ENCODE measurements around the gene PATL2.
"Not testable (repeated sequence)": the region's sequence is repeated elsewhere in the genome, so short reads cannot be mapped to it uniquely, and the experiment has no call there.

Gene PATL2

GRCh38 chr15:44647637-44648036, 63.5 kb downstream of the PATL2 start:
- H3K9me3 ChIP-seq (ENCODE audit: control insufficient read depth, low read length): no peaks in the 10 kb centered on the region
- peaks cover 33% of the 10 kb centered on the region for H3K36me3 ChIP-seq (ENCODE audit: control insufficient read depth, insufficient read depth, low read length)
- H3K4me3 ChIP-seq (ENCODE audit: insufficient read depth, low read depth, low read length): no peak overlapping the region
- H3K27ac ChIP-seq (ENCODE audit: insufficient read depth, low read depth, low read length, poor library complexity, severe bottlenecking): no peak overlapping the region
- H3K4me1 ChIP-seq (ENCODE audit: control insufficient read depth, insufficient read depth, low read length): no peaks in the 10 kb centered on the region
- no peaks in the 10 kb centered on the region for H3K27me3 ChIP-seq (ENCODE audit: control insufficient read depth, insufficient read depth, low read length, poor library complexity, severe bottlenecking)

GRCh38 chr15:44647036-44647435, 64.1 kb downstream of the PATL2 start:
- Histone ChIP-seq H3K4me3 (ENCODE audit: insufficient read depth, low read depth, low read length) (no peak overlapping the region), H3K9me3 (ENCODE audit: control insufficient read depth, low read length) (no peaks in the 10 kb centered on the region), H3K27ac (ENCODE audit: insufficient read depth, low read depth, low read length, poor library complexity, severe bottlenecking) (no peak overlapping the region), H3K36me3 (ENCODE audit: control insufficient read depth, insufficient read depth, low read length) (peaks cover 32% of the 10 kb centered on the region), H3K27me3 (ENCODE audit: control insufficient read depth, insufficient read depth, low read length, poor library complexity, severe bottlenecking) (no peaks in the 10 kb centered on the region), H3K4me1 (ENCODE audit: control insufficient read depth, insufficient read depth, low read length) (no peaks in the 10 kb centered on the region)
- WGBS, 2 experiments: 91 to 97% methylated on average over 1 of the region's 1 CpG

- Histone ChIP-seq H3K4me1 (ENCODE audit: control insufficient read depth, insufficient read depth, low read length) (no peaks in the 10 kb centered on the region), H3K36me3 (ENCODE audit: control insufficient read depth, insufficient read depth, low read length) (peaks cover 27% of the 10 kb centered on the region), H3K27me3 (ENCODE audit: control insufficient read depth, insufficient read depth, low read length, poor library complexity, severe bottlenecking) (no peaks in the 10 kb centered on the region), H3K9me3 (ENCODE audit: control insufficient read depth, low read length) (no peaks in the 10 kb centered on the region), H3K4me3 (ENCODE audit: insufficient read depth, low read depth, low read length) (no peak overlapping the region), H3K27ac (ENCODE audit: insufficient read depth, low read depth, low read length, poor library complexity, severe bottlenecking) (no peak overlapping the region)
- WGBS, 2 experiments: 89 to 94% methylated on average over 2 of the region's 2 CpGs
Observed at GRCh38 chr15:44646460-44646859, 64.7 kb downstream of the PATL2 start.

- Histone ChIP-seq H3K36me3 (ENCODE audit: control insufficient read depth, insufficient read depth, low read length) (peaks cover 10% of the 10 kb centered on the region), H3K27me3 (ENCODE audit: control insufficient read depth, insufficient read depth, low read length, poor library complexity, severe bottlenecking) (no peaks in the 10 kb centered on the region), H3K4me3 (ENCODE audit: insufficient read depth, low read depth, low read length) (no peak overlapping the region), H3K27ac (ENCODE audit: insufficient read depth, low read depth, low read length, poor library complexity, severe bottlenecking) (no peak overlapping the region), H3K9me3 (ENCODE audit: control insufficient read depth, low read length) (no peaks in the 10 kb centered on the region), H3K4me1 (ENCODE audit: control insufficient read depth, insufficient read depth, low read length) (no peaks in the 10 kb centered on the region)
- WGBS, 2 experiments: 95 to 100% methylated on average over 1 to 3 of the region's 4 CpGs
Observed at GRCh38 chr15:44641651-44642050, 69.5 kb downstream of the PATL2 start.

- no peaks in the 10 kb centered on the region for H3K27me3 ChIP-seq (ENCODE audit: control insufficient read depth, insufficient read depth, low read length, poor library complexity, severe bottlenecking)
- no peaks in the 10 kb centered on the region for H3K4me1 ChIP-seq (ENCODE audit: control insufficient read depth, insufficient read depth, low read length)
- no peak overlapping the region for H3K27ac ChIP-seq (ENCODE audit: insufficient read depth, low read depth, low read length, poor library complexity, severe bottlenecking)
- peaks cover 16% of the 10 kb centered on the region for H3K36me3 ChIP-seq (ENCODE audit: control insufficient read depth, insufficient read depth, low read length)
- WGBS, 2 experiments: 81 to 90% methylated on average over 1 of the region's 1 CpG
- no peak overlapping the region for H3K4me3 ChIP-seq (ENCODE audit: insufficient read depth, low read depth, low read length)
- H3K9me3 ChIP-seq (ENCODE audit: control insufficient read depth, low read length): no peaks in the 10 kb centered on the region
Observed at GRCh38 chr15:44636976-44637375, 74.1 kb downstream of the PATL2 start.

GRCh38 chr15:44633603-44634002, 77.5 kb downstream of the PATL2 start:
- peaks cover 16% of the 10 kb centered on the region for H3K36me3 ChIP-seq (ENCODE audit: control insufficient read depth, insufficient read depth, low read length)
- H3K4me1 ChIP-seq (ENCODE audit: control insufficient read depth, insufficient read depth, low read length): no peaks in the 10 kb centered on the region

GRCh38 chr15:44625286-44625685, 85.8 kb downstream of the PATL2 start:
- H3K4me3 ChIP-seq (ENCODE audit: insufficient read depth, low read depth, low read length): not testable (repeated sequence)
- 87 to 100% methylated on average over 2 of the region's 2 CpGs for WGBS, 2 experiments

More at GRCh38 chr15:44633603-44634002, 77.5 kb downstream of the PATL2 start:
- WGBS, 2 experiments: 94 to 98% methylated on average over 5 of the region's 5 CpGs
- H3K9me3 ChIP-seq (ENCODE audit: control insufficient read depth, low read length): no peaks in the 10 kb centered on the region
- no peaks in the 10 kb centered on the region for H3K27me3 ChIP-seq (ENCODE audit: control insufficient read depth, insufficient read depth, low read length, poor library complexity, severe bottlenecking)
- H3K4me3 ChIP-seq (ENCODE audit: insufficient read depth, low read depth, low read length): no peak overlapping the region
- no peak overlapping the region for H3K27ac ChIP-seq (ENCODE audit: insufficient read depth, low read depth, low read length, poor library complexity, severe bottlenecking)

GRCh38 chr15:44623178-44623577, 87.9 kb downstream of the PATL2 start:
- H3K36me3 ChIP-seq (ENCODE audit: control insufficient read depth, insufficient read depth, low read length): peaks cover 11% of the 10 kb centered on the region

More at GRCh38 chr15:44625286-44625685, 85.8 kb downstream of the PATL2 start:
- not testable (repeated sequence) for H3K36me3 ChIP-seq (ENCODE audit: control insufficient read depth, insufficient read depth, low read length); H3K4me1 ChIP-seq (ENCODE audit: control insufficient read depth, insufficient read depth, low read length); H3K27ac ChIP-seq (ENCODE audit: insufficient read depth, low read depth, low read length, poor library complexity, severe bottlenecking); H3K9me3 ChIP-seq (ENCODE audit: control insufficient read depth, low read length); H3K27me3 ChIP-seq (ENCODE audit: control insufficient read depth, insufficient read depth, low read length, poor library complexity, severe bottlenecking)

GRCh38 chr15:44620081-44620480, 91.0 kb downstream of the PATL2 start:
- Histone ChIP-seq H3K9me3 (ENCODE audit: control insufficient read depth, low read length) (no peaks in the 10 kb centered on the region), H3K27ac (ENCODE audit: insufficient read depth, low read depth, low read length, poor library complexity, severe bottlenecking) (no peak overlapping the region), H3K36me3 (ENCODE audit: control insufficient read depth, insufficient read depth, low read length) (peaks cover 15% of the 10 kb centered on the region), H3K4me1 (ENCODE audit: control insufficient read depth, insufficient read depth, low read length) (no peaks in the 10 kb centered on the region), H3K27me3 (ENCODE audit: control insufficient read depth, insufficient read depth, low read length, poor library complexity, severe bottlenecking) (no peaks in the 10 kb centered on the region), H3K4me3 (ENCODE audit: insufficient read depth, low read depth, low read length) (no peak overlapping the region)
- WGBS, 2 experiments: no CpG with 5 or more reads among the region's 1 CpG

More at GRCh38 chr15:44623178-44623577, 87.9 kb downstream of the PATL2 start:
- no peaks in the 10 kb centered on the region for H3K4me1 ChIP-seq (ENCODE audit: control insufficient read depth, insufficient read depth, low read length)
- H3K27ac ChIP-seq (ENCODE audit: insufficient read depth, low read depth, low read length, poor library complexity, severe bottlenecking): no peak overlapping the region
- no peaks in the 10 kb centered on the region for H3K9me3 ChIP-seq (ENCODE audit: control insufficient read depth, low read length)
- no peaks in the 10 kb centered on the region for H3K27me3 ChIP-seq (ENCODE audit: control insufficient read depth, insufficient read depth, low read length, poor library complexity, severe bottlenecking)
- H3K4me3 ChIP-seq (ENCODE audit: insufficient read depth, low read depth, low read length): no peak overlapping the region

GRCh38 chr15:44616974-44617373, 94.1 kb downstream of the PATL2 start:
- Histone ChIP-seq H3K9me3 (ENCODE audit: control insufficient read depth, low read length) (no peaks in the 10 kb centered on the region), H3K27me3 (ENCODE audit: control insufficient read depth, insufficient read depth, low read length, poor library complexity, severe bottlenecking) (no peaks in the 10 kb centered on the region), H3K36me3 (ENCODE audit: control insufficient read depth, insufficient read depth, low read length) (peaks cover 33% of the 10 kb centered on the region), H3K4me1 (ENCODE audit: control insufficient read depth, insufficient read depth, low read length) (no peaks in the 10 kb centered on the region), H3K4me3 (ENCODE audit: insufficient read depth, low read depth, low read length) (no peak overlapping the region), H3K27ac (ENCODE audit: insufficient read depth, low read depth, low read length, poor library complexity, severe bottlenecking) (no peak overlapping the region)
- 93 to 96% methylated on average over 2 of the region's 2 CpGs for WGBS, 2 experiments

Measured in ectodermal cell (in vitro differentiated cells).